CD8-positive, alpha-beta memory T cell (primary cell): ENCODE measurements around the gene ITPR2. TPM values are rescaled to one million over a fixed set of nuclear protein-coding genes. Genes with fewer than 3 reads are reported as not detected.
A peak's percentile ranks its signal among the peaks of the same experiment; 100 is the strongest.

Experiments used
- CTCF ChIA-PET: fragments of 350-600 bp; sonication (Branson Sonifier 250); formaldehyde crosslinking; loops from one replicate; lab custom pipeline; 2021; ENCODE audit warnings: antibody characterized with exemption; lab: Charles Lee
- POLR2A ChIA-PET: fragments of 350-600 bp; sonication (Branson Sonifier 250); formaldehyde crosslinking; loops from one replicate; lab custom pipeline; 2021; ENCODE audit warnings: antibody characterized with exemption; lab: Charles Lee
- DNase-seq, 5 donors: peaks; one replicate each; pipeline versions ENCODE4 v3.0.0 to v3.0.0-alpha.2; 2020 to 2022; ENCODE audit warnings: mixed read lengths in 1 of 5
- H3K27ac ChIP-seq: one replicate; pipeline ENCODE4 v1.7.0; 2013; ENCODE audit warnings: low read depth, mild to moderate bottlenecking, low read length, moderate library complexity
- H3K27me3 ChIP-seq: 2 replicates; pipeline ENCODE4 v1.7.0; 2013; ENCODE audit warnings: low read length, mild to moderate bottlenecking; ENCODE audit not compliant: insufficient read depth, poor library complexity, severe bottlenecking
- H3K36me3 ChIP-seq: 2 replicates; pipeline ENCODE4 v1.7.0; 2013; ENCODE audit warnings: mild to moderate bottlenecking, low read length, moderate library complexity; ENCODE audit not compliant: insufficient read depth
- H3K4me1 ChIP-seq: 2 replicates; pipeline ENCODE4 v1.7.0; 2013; ENCODE audit warnings: mild to moderate bottlenecking, low read length, moderate library complexity; ENCODE audit not compliant: insufficient read depth
- H3K4me3 ChIP-seq: 2 replicates; pipeline ENCODE4 v1.7.0; 2013; ENCODE audit warnings: mild to moderate bottlenecking, low read length
- H3K9me3 ChIP-seq: 2 replicates; pipeline ENCODE4 v1.7.0; 2013; ENCODE audit warnings: mild to moderate bottlenecking, low read length
- H3K27ac Mint-ChIP-seq, 8 donors: one replicate each; pipeline ENCODE4 v1.8.0; 2020 to 2021; ENCODE audit warnings: mixed read lengths in 8 of 8, mild to moderate bottlenecking in 6 of 8, inconsistent platforms in 3 of 8, moderate library complexity in 3 of 8
- H3K27me3 Mint-ChIP-seq, 2 donors: one replicate each; pipeline ENCODE4 v1.8.0; 2020 to 2021; ENCODE audit warnings: mixed read lengths in 2 of 2, mild to moderate bottlenecking in 1 of 2, moderate library complexity in 1 of 2
- H3K36me3 Mint-ChIP-seq, 3 donors: one replicate each; pipeline ENCODE4 v1.8.0; 2020 to 2021; ENCODE audit warnings: mixed read lengths in 3 of 3, inconsistent platforms in 1 of 3, mild to moderate bottlenecking in 1 of 3
- H3K4me1 Mint-ChIP-seq, 3 donors: one replicate each; pipeline ENCODE4 v1.8.0; 2020 to 2021; ENCODE audit warnings: mixed read lengths in 3 of 3, inconsistent platforms in 1 of 3, mild to moderate bottlenecking in 1 of 3
- H3K4me3 Mint-ChIP-seq, 7 donors: one replicate each; pipeline ENCODE4 v1.8.0; 2020 to 2021; ENCODE audit warnings: mixed read lengths in 7 of 7, mild to moderate bottlenecking in 6 of 7, moderate library complexity in 4 of 7, inconsistent platforms in 2 of 7
- H3K9me3 Mint-ChIP-seq, 5 donors: one replicate each; pipeline ENCODE4 v1.8.0; 2020 to 2022; ENCODE audit warnings: mixed read lengths in 5 of 5, mild to moderate bottlenecking in 3 of 5, moderate library complexity in 2 of 5, inconsistent platforms in 1 of 5
- polyA plus RNA-seq: library from polyadenylated mRNA; unstranded; fragments of 300-500 nt; fragmentation: Illumina TruSeq; gene quantifications from one replicate; pipeline ENCODE4 v1.2.3, GENCODE V29; 2021
- total RNA-seq, 2 experiments: library from RNA; stranded (reverse); gene quantifications; one replicate each; pipeline ENCODE4 v1.2.3, GENCODE V29; 2021

Gene ITPR2
- total and polyA plus RNA-seq, 3 experiments from 2014 or later = 13.0 to 29.4 (median 24.0) TPM

GRCh38 chr12:26704214-26704613, 128.8 kb downstream of the ITPR2 start:
- H3K9me3 ChIP-seq = no peaks in the 10 kb centered on the region
- CTCF ChIA-PET = no interaction called here
- POLR2A ChIA-PET = no interaction called here
- H3K4me1 ChIP-seq = no peaks in the 10 kb centered on the region
- no peaks in the 10 kb centered on the region for H3K27me3 Mint-ChIP-seq
- no peak overlapping the region for H3K27ac Mint-ChIP-seq
- H3K36me3 ChIP-seq = no peaks in the 10 kb centered on the region
- H3K27ac ChIP-seq = no peak overlapping the region
- H3K9me3 Mint-ChIP-seq = peaks cover 0 to 3% (median 0%) of the 10 kb centered on the region in 5 donors
- H3K36me3 Mint-ChIP-seq = peaks cover 8 to 17% (median 13%) of the 10 kb centered on the region in 3 donors
- no peak overlapping the region for H3K4me3 Mint-ChIP-seq
- no peak for DNase-seq
- H3K27me3 ChIP-seq = no peaks in the 10 kb centered on the region
- no peaks in the 10 kb centered on the region for H3K4me1 Mint-ChIP-seq
- H3K4me3 ChIP-seq = no peak overlapping the region

GRCh38 chr12:26702741-26703140, 130.3 kb downstream of the ITPR2 start:
- Mint-ChIP-seq H3K27ac (no peak overlapping the region), H3K27me3 (no peaks in the 10 kb centered on the region), H3K4me3 (no peak overlapping the region), H3K9me3 (no peaks in the 10 kb centered on the region), H3K36me3 (peaks cover 12 to 18% (median 16%) of the 10 kb centered on the region in 3 donors), H3K4me1 (no peaks in the 10 kb centered on the region)
- CTCF ChIA-PET = no interaction called here
- no peaks in the 10 kb centered on the region for H3K27me3 ChIP-seq
- H3K36me3 ChIP-seq = no peaks in the 10 kb centered on the region
- H3K9me3 ChIP-seq = no peaks in the 10 kb centered on the region
- POLR2A ChIA-PET = no interaction called here
- H3K27ac ChIP-seq = no peak overlapping the region
- H3K4me3 ChIP-seq = no peak overlapping the region
- DNase-seq = no peak
- no peaks in the 10 kb centered on the region for H3K4me1 ChIP-seq

- POLR2A ChIA-PET = no interaction called here
- no peaks in the 10 kb centered on the region for H3K36me3 ChIP-seq
- no peaks in the 10 kb centered on the region for H3K9me3 ChIP-seq
- no peak overlapping the region for H3K4me3 ChIP-seq
- no peaks in the 10 kb centered on the region for H3K4me1 Mint-ChIP-seq
- no peak overlapping the region for H3K27ac ChIP-seq
- H3K4me1 ChIP-seq = no peaks in the 10 kb centered on the region
- no peaks in the 10 kb centered on the region for H3K27me3 ChIP-seq
- peaks cover 19 to 26% (median 24%) of the 10 kb centered on the region in 3 donors for H3K36me3 Mint-ChIP-seq
- CTCF ChIA-PET = interaction anchor here (0.7 to 1.2 kb wide), 2 partner anchors 33 to 604 kb away, joined by 3 to 6 read pairs; no protein-coding TSS in a partner anchor
- H3K27ac Mint-ChIP-seq = no peak overlapping the region
- no peak overlapping the region for H3K4me3 Mint-ChIP-seq
- H3K27me3 Mint-ChIP-seq = no peaks in the 10 kb centered on the region
- DNase-seq = peak in 1 of 5 donors; percentile 10
- H3K9me3 Mint-ChIP-seq = no peaks in the 10 kb centered on the region
Measured at GRCh38 chr12:26701604-26702215, 131.3 kb downstream of the ITPR2 start.

DNA sequence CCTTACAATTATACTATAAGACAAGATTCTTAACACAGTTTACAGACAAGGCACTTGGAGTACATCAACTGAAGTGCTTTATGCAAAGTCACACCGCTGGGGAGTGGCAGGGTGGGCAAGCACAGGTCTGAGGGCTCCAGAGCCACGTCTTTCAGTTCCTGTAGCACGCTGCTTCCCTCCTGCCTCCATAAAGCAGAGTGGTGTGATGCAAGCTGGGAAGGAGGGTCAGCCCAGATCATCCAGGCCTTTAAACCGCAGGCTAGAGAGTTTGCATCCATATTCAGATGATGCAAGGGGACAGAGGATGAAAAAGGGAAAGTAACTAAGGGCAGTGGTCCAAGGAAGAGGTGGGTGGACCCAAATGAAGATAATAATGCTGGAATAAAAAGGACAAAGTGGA, 132.6 kb downstream of the ITPR2 start:
- H3K9me3 ChIP-seq = no peaks in the 10 kb centered on the region
- no peak overlapping the region for H3K27ac ChIP-seq
- Mint-ChIP-seq H3K4me1 (peaks cover 0 to 1% (median 0%) of the 10 kb centered on the region in 3 donors), H3K9me3 (no peaks in the 10 kb centered on the region), H3K27ac (no peak overlapping the region), H3K27me3 (no peaks in the 10 kb centered on the region), H3K36me3 (peaks cover 19 to 38% (median 35%) of the 10 kb centered on the region in 3 donors), H3K4me3 (no peak overlapping the region)
- ChIA-PET CTCF (no interaction called here), POLR2A (no interaction called here)
- no peaks in the 10 kb centered on the region for H3K4me1 ChIP-seq
- DNase-seq = no peak
- H3K4me3 ChIP-seq = no peak overlapping the region
- no peaks in the 10 kb centered on the region for H3K36me3 ChIP-seq
- H3K27me3 ChIP-seq = no peaks in the 10 kb centered on the region

- H3K9me3 ChIP-seq = no peaks in the 10 kb centered on the region
- Mint-ChIP-seq H3K9me3 (no peaks in the 10 kb centered on the region), H3K27ac (no peak overlapping the region), H3K4me3 (no peak overlapping the region), H3K4me1 (peaks cover 0 to 1% (median 0%) of the 10 kb centered on the region in 3 donors), H3K27me3 (no peaks in the 10 kb centered on the region), H3K36me3 (peaks cover 19 to 49% (median 47%) of the 10 kb centered on the region in 3 donors)
- ChIA-PET POLR2A (no interaction called here), CTCF (no interaction called here)
- no peak overlapping the region for H3K27ac ChIP-seq
- no peaks in the 10 kb centered on the region for H3K27me3 ChIP-seq
- no peak for DNase-seq
- H3K4me1 ChIP-seq = no peaks in the 10 kb centered on the region
- no peaks in the 10 kb centered on the region for H3K36me3 ChIP-seq
- H3K4me3 ChIP-seq = no peak overlapping the region
Measured at GRCh38 chr12:26699237-26699636, 133.8 kb downstream of the ITPR2 start.

- no peak overlapping the region for H3K27ac ChIP-seq
- H3K9me3 ChIP-seq = no peaks in the 10 kb centered on the region
- Mint-ChIP-seq H3K36me3 (peaks cover 19 to 57% (median 52%) of the 10 kb centered on the region in 3 donors), H3K4me3 (no peak overlapping the region), H3K9me3 (no peaks in the 10 kb centered on the region), H3K4me1 (peaks cover 0 to 1% (median 0%) of the 10 kb centered on the region in 3 donors), H3K27ac (no peak overlapping the region), H3K27me3 (no peaks in the 10 kb centered on the region)
- H3K4me1 ChIP-seq = no peaks in the 10 kb centered on the region
- DNase-seq = no peak
- no peak overlapping the region for H3K4me3 ChIP-seq
- no peaks in the 10 kb centered on the region for H3K27me3 ChIP-seq
- no peaks in the 10 kb centered on the region for H3K36me3 ChIP-seq
- ChIA-PET CTCF (no interaction called here), POLR2A (no interaction called here)
Measured at GRCh38 chr12:26698186-26698585, 134.8 kb downstream of the ITPR2 start.

DNA sequence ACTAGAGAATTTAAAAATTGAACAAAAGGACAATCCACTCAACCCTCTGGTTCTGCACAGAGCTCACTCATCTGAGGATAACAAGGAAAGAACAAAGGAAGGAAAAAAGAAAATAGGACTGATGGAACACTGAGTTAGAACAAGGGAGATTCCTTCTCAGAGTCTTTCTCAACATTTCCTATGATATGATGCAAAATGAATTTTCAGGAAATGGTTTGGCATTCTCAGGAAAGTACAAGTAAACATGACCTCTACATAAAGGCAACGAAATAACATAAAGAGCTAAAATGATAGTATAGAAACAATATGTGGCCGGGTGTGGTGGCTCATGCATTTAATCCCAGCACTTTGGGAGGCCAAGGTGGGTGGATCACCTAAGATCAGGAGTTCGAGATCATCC, 135.8 kb downstream of the ITPR2 start:
- ChIA-PET CTCF (no interaction called here), POLR2A (no interaction called here)
- Histone ChIP-seq H3K36me3 (no peaks in the 10 kb centered on the region), H3K4me3 (no peak overlapping the region), H3K9me3 (no peaks in the 10 kb centered on the region), H3K4me1 (no peaks in the 10 kb centered on the region), H3K27me3 (no peaks in the 10 kb centered on the region), H3K27ac (no peak overlapping the region)
- H3K4me3 Mint-ChIP-seq = no peak overlapping the region
- H3K27ac Mint-ChIP-seq = no peak overlapping the region
- H3K36me3 Mint-ChIP-seq = peaks cover 19 to 66% (median 55%) of the 10 kb centered on the region in 3 donors
- H3K4me1 Mint-ChIP-seq = peaks cover 0 to 1% (median 0%) of the 10 kb centered on the region in 3 donors
- no peaks in the 10 kb centered on the region for H3K9me3 Mint-ChIP-seq
- H3K27me3 Mint-ChIP-seq = no peaks in the 10 kb centered on the region
- DNase-seq = no peak

- Histone ChIP-seq H3K4me3 (no peak overlapping the region), H3K9me3 (no peaks in the 10 kb centered on the region), H3K27ac (no peak overlapping the region), H3K36me3 (no peaks in the 10 kb centered on the region), H3K27me3 (no peaks in the 10 kb centered on the region), H3K4me1 (no peaks in the 10 kb centered on the region)
- Mint-ChIP-seq H3K4me3 (no peak overlapping the region), H3K27me3 (no peaks in the 10 kb centered on the region), H3K4me1 (peaks cover 0 to 1% (median 0%) of the 10 kb centered on the region in 3 donors), H3K27ac (no peak overlapping the region), H3K9me3 (no peaks in the 10 kb centered on the region), H3K36me3 (peaks cover 19 to 71% (median 55%) of the 10 kb centered on the region in 3 donors)
- DNase-seq = no peak
- ChIA-PET POLR2A (no interaction called here), CTCF (no interaction called here)
Measured at GRCh38 chr12:26696613-26697092, 136.3 kb downstream of the ITPR2 start.
